NCI-H748 treated with DMSO at 0.1 percent for 48 hours (cell line): Measurements from ENCODE around the gene KCTD15.

Experiments used
- DNase-seq: peaks from one replicate; lab custom pipeline; 2025; lab: John Stamatoyannopoulos, UW

Gene KCTD15, protein sequence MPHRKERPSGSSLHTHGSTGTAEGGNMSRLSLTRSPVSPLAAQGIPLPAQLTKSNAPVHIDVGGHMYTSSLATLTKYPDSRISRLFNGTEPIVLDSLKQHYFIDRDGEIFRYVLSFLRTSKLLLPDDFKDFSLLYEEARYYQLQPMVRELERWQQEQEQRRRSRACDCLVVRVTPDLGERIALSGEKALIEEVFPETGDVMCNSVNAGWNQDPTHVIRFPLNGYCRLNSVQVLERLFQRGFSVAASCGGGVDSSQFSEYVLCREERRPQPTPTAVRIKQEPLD

DNA sequence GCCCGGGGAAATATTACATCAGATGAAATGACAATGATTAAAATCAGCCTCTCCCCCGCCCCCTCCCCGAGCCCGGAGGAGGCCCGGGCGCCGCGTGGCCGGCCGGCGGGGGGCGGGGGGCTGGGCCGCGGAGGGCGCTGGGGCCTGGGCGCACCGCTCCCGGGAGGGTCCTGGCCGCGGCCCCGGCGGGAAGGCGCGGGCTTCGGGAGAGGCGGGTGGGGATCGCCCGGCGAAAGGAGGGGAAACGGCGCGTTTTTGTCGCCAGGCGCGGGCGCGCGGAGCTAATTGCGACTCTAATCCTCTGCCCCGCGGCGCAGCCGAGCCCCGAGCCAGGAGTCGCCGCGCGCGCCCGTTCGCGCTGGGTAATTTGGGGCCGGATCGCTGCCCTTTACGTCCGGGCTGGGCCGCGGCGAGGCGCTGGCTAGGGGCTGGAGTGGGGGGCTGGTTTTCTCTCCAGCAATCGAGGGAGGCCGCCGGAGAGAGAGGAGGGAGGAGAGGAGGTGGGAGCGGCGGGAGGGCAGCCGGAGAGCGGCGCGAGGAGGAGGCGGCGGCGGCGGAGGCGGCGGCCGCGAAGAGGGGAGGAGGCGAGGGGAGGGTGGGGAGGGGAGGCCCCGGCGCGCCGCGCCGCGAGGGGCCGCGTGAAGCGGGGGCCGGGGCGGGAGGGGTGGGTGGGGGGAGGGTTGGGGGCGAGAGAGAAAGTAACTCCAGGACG is at the start of gene KCTD15:
TSS of gene KCTD15 (plus strand) at position 707 of the 712 bp plus-strand sequence. CDS start 3,585 bp downstream, outside the sequence.
- DNase-seq: no peak

- no peak for DNase-seq
These were observed 49.4 kb upstream of the KCTD15 start for GRCh38 chr19:33747273-33747672.

GRCh38 chr19:33748231-33748630 is 48.4 kb upstream of the KCTD15 start:
- no peak for DNase-seq

DNA sequence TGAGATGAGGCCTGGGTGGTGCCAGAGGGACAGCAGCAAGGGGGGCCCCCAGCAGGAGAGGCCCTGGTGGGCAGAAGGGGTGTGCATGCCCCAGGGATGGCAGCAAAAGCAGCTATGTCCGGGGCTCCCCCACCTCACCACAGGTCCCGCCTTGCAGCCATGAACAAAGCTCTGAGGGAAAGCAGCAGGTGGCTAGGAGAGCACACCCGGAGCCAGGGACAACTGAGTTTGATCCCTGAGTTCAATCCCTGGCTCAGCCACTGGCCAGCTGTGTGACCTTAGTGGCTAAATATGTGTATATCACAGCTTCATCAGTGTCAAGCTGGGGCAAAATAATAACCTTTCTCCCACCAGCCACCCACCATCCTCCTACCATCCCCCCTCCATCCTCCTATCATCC is 47.7 kb upstream of the KCTD15 start:
- no peak for DNase-seq

- no peak for DNase-seq
These were observed 47.0 kb upstream of the KCTD15 start for GRCh38 chr19:33749619-33750175.

- no peak for DNase-seq
These were observed 45.9 kb upstream of the KCTD15 start for GRCh38 chr19:33750587-33751435.

- no peak for DNase-seq
These were observed 45.3 kb upstream of the KCTD15 start for GRCh38 chr19:33751436-33751770.

- no peak for DNase-seq
These were observed 44.5 kb upstream of the KCTD15 start for GRCh38 chr19:33752018-33752800.

GRCh38 chr19:33752945-33753344 is 43.7 kb upstream of the KCTD15 start:
- DNase-seq: no peak

- no peak for DNase-seq
These were observed 42.3 kb upstream of the KCTD15 start for GRCh38 chr19:33754361-33754760.

GRCh38 chr19:33755099-33756035 is 41.3 kb upstream of the KCTD15 start:
- DNase-seq: no peak

GRCh38 chr19:33756177-33756576 is 40.5 kb upstream of the KCTD15 start:
- no peak for DNase-seq

DNA sequence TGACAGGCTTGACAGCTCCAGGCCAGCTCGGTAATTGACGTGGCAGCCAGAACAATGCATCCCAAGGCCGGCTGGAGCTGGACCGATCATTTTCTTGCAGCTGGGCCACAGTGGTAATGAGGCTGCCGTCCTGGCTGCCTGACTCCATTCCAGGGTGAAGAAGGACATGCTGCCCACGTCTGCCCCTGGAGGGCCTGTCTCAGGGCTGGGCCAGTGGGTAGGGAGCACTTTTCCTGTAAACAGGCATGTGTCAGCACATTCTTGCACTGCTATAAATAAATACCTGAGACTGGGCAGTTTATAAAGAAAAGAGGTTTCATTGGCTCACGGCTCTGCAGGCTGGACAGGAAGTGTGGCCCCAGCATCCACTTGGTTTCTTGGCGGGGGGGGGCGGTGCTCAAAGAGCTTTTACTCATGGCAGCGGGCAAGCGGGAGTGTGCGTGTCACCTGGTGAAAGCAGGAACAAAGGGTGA is 38.1 kb upstream of the KCTD15 start:
- no peak for DNase-seq

DNA sequence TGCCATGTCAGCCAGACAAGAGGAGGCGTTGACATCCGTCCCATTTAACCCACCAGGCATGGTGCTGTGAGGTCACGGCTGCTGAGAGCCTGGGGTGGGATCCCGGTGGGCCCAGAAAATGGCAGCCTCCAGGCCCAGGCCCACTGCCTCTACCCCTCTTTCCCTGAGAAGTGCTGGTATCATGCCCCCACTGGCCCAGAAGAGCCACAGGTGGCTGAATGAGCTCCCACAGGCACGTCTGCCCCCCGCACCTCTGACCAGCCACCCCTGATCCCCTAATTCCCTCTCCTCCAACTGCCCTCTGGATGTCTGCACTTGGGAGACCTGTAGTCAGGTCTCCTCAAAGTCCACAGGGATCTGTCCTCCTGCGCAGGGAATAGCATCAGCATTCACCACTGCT is 37.3 kb upstream of the KCTD15 start:
- DNase-seq: no peak

DNA sequence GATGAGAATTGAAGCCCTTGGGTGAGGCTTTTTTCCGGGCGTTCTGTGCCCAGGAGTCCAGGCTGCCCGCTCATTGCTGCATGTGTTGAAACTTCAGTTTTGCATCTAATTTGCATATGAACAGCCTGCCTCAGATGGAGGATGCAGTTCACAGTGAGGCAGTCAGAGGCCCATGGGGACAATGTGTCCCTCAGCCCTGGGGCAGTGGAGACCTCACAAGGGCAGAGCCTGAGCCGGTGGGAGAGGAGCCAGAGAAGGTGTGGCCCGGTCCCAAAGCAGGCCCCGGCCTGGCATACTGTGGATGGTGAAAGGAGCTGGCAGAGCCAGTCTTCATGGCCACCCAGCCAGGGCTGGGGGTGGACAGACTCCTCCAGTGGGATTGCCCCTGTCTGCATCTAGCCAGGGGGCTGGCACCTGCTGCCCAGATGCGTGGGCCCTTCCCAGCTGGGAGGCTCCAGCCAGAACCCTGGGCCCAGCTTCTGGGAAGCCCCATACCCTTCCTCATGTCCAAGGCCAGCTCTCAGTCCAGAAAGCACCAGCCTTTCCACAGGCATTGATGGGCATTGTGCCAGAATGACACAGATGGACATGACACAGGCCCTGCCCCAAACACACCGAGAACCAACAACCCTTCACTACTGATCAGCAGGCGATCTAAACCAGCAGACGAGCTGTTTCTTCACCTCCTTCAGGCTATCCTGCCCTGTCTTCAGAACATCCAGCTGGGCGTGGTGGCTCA is 32.9 kb upstream of the KCTD15 start:
- no peak for DNase-seq

DNA sequence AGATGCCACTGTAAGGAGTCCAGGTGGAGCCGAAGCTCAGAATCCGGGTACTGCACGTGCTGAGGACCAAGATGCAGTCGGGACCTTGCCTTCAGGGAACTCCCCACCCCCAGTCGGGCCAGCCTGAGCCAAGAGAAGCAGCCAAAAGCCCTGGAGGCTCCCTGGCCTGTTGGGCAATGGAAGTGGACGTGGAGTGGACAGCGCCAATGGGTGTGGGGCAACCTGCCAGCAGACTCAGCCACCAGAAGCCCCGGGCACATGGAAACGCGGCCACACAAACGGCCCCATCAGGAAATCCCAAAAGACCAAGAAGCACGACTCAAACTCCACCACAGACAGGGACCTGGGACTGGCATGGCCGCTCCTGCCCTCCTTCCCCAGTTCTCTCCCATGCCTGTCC is 30.0 kb upstream of the KCTD15 start:
- no peak for DNase-seq

GRCh38 chr19:33767898-33768413 is 28.7 kb upstream of the KCTD15 start:
- no peak for DNase-seq

GRCh38 chr19:33769208-33769607 is 27.5 kb upstream of the KCTD15 start:
- no peak for DNase-seq

- DNase-seq: no peak
These were observed 26.6 kb upstream of the KCTD15 start for GRCh38 chr19:33770107-33770506.
